K562 (cell line): ENCODE results near the gene DCTN2. TPM values are rescaled to one million over a fixed set of nuclear protein-coding genes. Genes with fewer than 3 reads are reported as not detected.
A peak's percentile ranks its signal among the peaks of the same experiment; 100 is the strongest.

ENCODE experiments used
- CEBPB ChIP-seq: fragments of 450-650 bp; IDR thresholded peaks from 2 replicates; pipeline ENCODE4 v1.6.1; 2016; ENCODE audit warnings: missing genetic modification characterization, missing compliant biosample characterization
- CSDE1 ChIP-seq, 2 experiments: fragments of 450-650 bp; IDR thresholded peaks; 2 replicates each; pipeline ENCODE4 v1.6.1; 2016; ENCODE audit warnings: mild to moderate bottlenecking in 1 of 2
- ETV1 ChIP-seq: fragments of 450-650 bp; conservative IDR thresholded peaks from 2 replicates; pipeline ENCODE4 v1.6.1; 2016; ENCODE audit warnings: missing genetic modification characterization, control low read depth, low read depth, missing compliant biosample characterization
- NFATC3 ChIP-seq: fragments of 450-650 bp; IDR thresholded peaks from 2 replicates; pipeline ENCODE4 v1.6.1; 2017; ENCODE audit warnings: mild to moderate bottlenecking
- PHF20 ChIP-seq: fragments of 450-650 bp; IDR thresholded peaks from 2 replicates; pipeline ENCODE4 v1.6.1; 2018; ENCODE audit not compliant: partially characterized antibody
- PHF21A ChIP-seq: fragments of 450-650 bp; IDR thresholded peaks from 2 replicates; pipeline ENCODE4 v1.6.1; 2017; ENCODE audit warnings: low read depth, borderline replicate concordance
- POLR2A ChIP-seq: fragments of 450-650 bp; conservative IDR thresholded peaks from 2 replicates; pipeline ENCODE4 v1.6.1; 2016
- RBFOX2 ChIP-seq: fragments of 200-400 bp; formaldehyde crosslinking; IDR thresholded peaks from 2 replicates; pipeline ENCODE4 v1.6.1; 2017; ENCODE audit warnings: low read depth, mild to moderate bottlenecking, low read length, moderate library complexity
- SIN3A ChIP-seq, 2 experiments: fragments of 150-350 bp in 1 of 2; IDR thresholded peaks; 2 replicates each; pipeline ENCODE4 v1.6.1; 2011 to 2016; ENCODE audit warnings: borderline replicate concordance in 2 of 2, low read depth in 2 of 2, low read length in 2 of 2, mild to moderate bottlenecking in 2 of 2, moderate library complexity in 2 of 2; ENCODE audit not compliant: control insufficient read depth in 1 of 2
- SMAD4 ChIP-seq: fragments of 250-450 bp; sonication (Bioruptor Pico); conservative IDR thresholded peaks from 2 replicates; pipeline ENCODE4 v1.8.0; 2021; ENCODE audit warnings: inconsistent platforms, mild to moderate bottlenecking, moderate library complexity
- THRAP3 ChIP-seq: fragments of 450-650 bp; IDR thresholded peaks from 2 replicates; pipeline ENCODE4 v1.6.1; 2016; ENCODE audit warnings: mild to moderate bottlenecking, inconsistent platforms, borderline replicate concordance
- ZFPM2 ChIP-seq: fragments of 250-450 bp; sonication (Bioruptor Pico); IDR thresholded peaks from 2 replicates; pipeline ENCODE4 v1.5.1; 2022; ENCODE audit warnings: mild to moderate bottlenecking
- ZNF175 ChIP-seq: fragments of 200-800 bp; sonication (Bioruptor generic); IDR thresholded peaks from 2 replicates; pipeline ENCODE4 v1.6.1; 2016; ENCODE audit warnings: low read depth, mild to moderate bottlenecking, missing genetic modification characterization, missing compliant biosample characterization
- ZNF212 ChIP-seq: fragments of 450-650 bp; formaldehyde crosslinking; IDR thresholded peaks from 2 replicates; pipeline ENCODE4 v1.4.0; 2020; ENCODE audit warnings: mild to moderate bottlenecking
- polyA plus RNA-seq, 8 experiments: library from polyadenylated mRNA; depleted of rRNA in 4 of 8; stranded (reverse) in 5 of 8; unstranded in 3 of 8; fragments of >200 nt; fragmentation: Nextera tagmentation in 2 of 8; fragmentation: Illumina TruSeq in 1 of 8; extraction: Ambion mirVana in 2 of 8; extraction: Trizol in 1 of 8; gene quantifications; 2 replicates each; pipeline versions ENCODE4 v1.2.1 to v1.2.3, GENCODE V29; 2011 to 2014; ENCODE audit warnings: inconsistent platforms in 1 of 8, missing spikeins in 1 of 8
- total RNA-seq, 7 experiments: library from RNA; depleted of rRNA in 6 of 7; stranded (reverse); fragments of >200 nt in 6 of 7; fragmentation: Illumina TruSeq in 2 of 7; extraction: Trizol in 2 of 7; gene quantifications; 2 replicates each; pipeline versions ENCODE4 v1.2.1 to v1.2.3, GENCODE V29; 2011 to 2021; ENCODE audit warnings: low replicate concordance in 1 of 7
- TF ChIP-seq, protein P1 (sequence below): sonication (generic); formaldehyde crosslinking; IDR thresholded peaks from 2 replicates; pipeline ENCODE4 v1.8.1; 2023; ENCODE audit warnings: mild to moderate bottlenecking, missing genetic modification reagents
- TF ChIP-seq, protein P2 (sequence below), 2 experiments: IDR thresholded peaks in 1 of 2; conservative IDR thresholded peaks in 1 of 2; 2 replicates each; pipeline ENCODE4 v1.6.1; 2016; ENCODE audit warnings: low read depth in 2 of 2, mild to moderate bottlenecking in 1 of 2, missing compliant biosample characterization in 1 of 2, missing genetic modification characterization in 1 of 2, moderate library complexity in 1 of 2
- TF ChIP-seq, protein P3 (sequence below), 2 experiments: fragments of 450-650 bp; conservative IDR thresholded peaks; 2 replicates each; pipeline ENCODE4 v1.6.1; 2017; ENCODE audit warnings: mild to moderate bottlenecking in 2 of 2, moderate library complexity in 2 of 2
- TF ChIP-seq, protein P4 (sequence below), 2 experiments: IDR thresholded peaks; 2 replicates each; pipeline ENCODE4 v1.6.1; 2012; ENCODE audit warnings: improper control_type of control experiment in 2 of 2, low read depth in 2 of 2, low read length in 2 of 2, borderline replicate concordance in 1 of 2

The DCTN2 gene
- total and polyA plus RNA-seq, 9 of the 15 experiments (the other 6 are each of a cell fraction or from before 2014, with no cell fraction given): 43.6 to 270 (median 125) TPM

DNA sequence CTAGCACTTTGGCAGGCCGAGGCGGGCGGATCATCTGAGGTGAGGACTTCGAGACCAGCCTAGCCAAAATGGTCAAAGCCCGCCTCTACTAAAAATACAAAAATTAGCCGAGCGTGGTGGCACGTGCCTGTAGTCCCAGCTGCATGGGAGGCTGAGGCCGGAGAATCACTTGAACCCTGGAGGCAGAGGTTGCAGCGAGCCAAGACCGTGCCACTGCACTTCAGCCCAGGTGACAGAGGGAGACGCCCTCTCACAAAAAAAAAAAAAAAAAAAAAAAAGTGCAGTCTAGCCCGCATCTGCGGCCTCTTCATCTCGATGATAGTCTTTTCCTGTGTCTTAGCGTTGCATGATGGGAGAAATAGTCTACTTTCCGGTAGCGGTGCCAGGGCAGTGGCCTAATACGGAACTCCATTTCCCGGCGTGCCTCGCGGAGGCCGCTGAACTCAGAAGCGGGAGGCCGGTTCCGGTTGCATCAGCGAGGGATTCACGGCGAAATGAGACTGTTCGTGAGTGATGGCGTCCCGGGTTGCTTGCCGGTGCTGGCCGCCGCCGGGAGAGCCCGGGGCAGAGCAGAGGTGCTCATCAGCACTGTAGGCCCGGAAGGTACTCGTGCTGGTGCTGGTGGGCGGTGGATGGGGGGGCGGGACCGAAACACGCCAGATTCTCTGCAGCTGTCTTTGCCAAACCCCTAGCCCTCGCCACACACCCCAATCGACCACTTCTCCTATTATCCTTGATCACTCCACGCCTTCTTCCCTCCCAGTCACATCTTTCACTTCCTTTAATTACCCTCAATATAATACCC, 59.2 kb downstream of the DCTN2 start, which contains the start of gene MARS1 (continued):
- TF ChIP-seq, protein P1, sequence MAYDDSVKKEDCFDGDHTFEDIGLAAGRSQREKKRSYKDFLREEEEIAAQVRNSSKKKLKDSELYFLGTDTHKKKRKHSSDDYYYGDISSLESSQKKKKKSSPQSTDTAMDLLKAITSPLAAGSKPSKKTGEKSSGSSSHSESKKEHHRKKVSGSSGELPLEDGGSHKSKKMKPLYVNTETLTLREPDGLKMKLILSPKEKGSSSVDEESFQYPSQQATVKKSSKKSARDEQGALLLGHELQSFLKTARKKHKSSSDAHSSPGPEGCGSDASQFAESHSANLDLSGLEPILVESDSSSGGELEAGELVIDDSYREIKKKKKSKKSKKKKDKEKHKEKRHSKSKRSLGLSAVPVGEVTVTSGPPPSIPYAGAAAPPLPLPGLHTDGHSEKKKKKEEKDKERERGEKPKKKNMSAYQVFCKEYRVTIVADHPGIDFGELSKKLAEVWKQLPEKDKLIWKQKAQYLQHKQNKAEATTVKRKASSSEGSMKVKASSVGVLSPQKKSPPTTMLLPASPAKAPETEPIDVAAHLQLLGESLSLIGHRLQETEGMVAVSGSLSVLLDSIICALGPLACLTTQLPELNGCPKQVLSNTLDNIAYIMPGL (CRISPR knock-in tag): peak; percentile 59; the same call in 1 of the 2 replicates
- TF ChIP-seq, protein P2, sequence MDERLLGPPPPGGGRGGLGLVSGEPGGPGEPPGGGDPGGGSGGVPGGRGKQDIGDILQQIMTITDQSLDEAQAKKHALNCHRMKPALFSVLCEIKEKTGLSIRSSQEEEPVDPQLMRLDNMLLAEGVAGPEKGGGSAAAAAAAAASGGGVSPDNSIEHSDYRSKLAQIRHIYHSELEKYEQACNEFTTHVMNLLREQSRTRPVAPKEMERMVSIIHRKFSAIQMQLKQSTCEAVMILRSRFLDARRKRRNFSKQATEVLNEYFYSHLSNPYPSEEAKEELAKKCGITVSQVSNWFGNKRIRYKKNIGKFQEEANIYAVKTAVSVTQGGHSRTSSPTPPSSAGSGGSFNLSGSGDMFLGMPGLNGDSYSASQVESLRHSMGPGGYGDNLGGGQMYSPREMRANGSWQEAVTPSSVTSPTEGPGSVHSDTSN (CRISPR knock-in tag; IDR thresholded peaks at IDR 0.05; ENCODE audit: low read depth): no peak
- TF ChIP-seq, protein P2 (tag; conservative IDR thresholded peaks at IDR 0.05; ENCODE audit: low read depth): no peak; the same call in 1 of the 2 replicates
- TF ChIP-seq ZNF212 (CRISPR knock-in tag): no peak
- TF ChIP-seq, protein P3, sequence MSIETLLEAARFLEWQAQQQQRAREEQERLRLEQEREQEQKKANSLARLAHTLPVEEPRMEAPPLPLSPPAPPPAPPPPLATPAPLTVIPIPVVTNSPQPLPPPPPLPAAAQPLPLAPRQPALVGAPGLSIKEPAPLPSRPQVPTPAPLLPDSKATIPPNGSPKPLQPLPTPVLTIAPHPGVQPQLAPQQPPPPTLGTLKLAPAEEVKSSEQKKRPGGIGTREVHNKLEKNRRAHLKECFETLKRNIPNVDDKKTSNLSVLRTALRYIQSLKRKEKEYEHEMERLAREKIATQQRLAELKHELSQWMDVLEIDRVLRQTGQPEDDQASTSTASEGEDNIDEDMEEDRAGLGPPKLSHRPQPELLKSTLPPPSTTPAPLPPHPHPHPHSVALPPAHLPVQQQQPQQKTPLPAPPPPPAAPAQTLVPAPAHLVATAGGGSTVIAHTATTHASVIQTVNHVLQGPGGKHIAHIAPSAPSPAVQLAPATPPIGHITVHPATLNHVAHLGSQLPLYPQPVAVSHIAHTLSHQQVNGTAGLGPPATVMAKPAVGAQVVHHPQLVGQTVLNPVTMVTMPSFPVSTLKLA (conservative IDR thresholded peaks at IDR 0.05): peak; percentile 70 to 92
- TF ChIP-seq SIN3A (IDR thresholded peaks at IDR 0.05; ENCODE audit: borderline replicate concordance in 2 of 2, control insufficient read depth in 1 of 2, low read depth in 2 of 2, low read length in 2 of 2): peak in 1 of 2 experiments; percentile 93; a peak in 3 of 4 replicates
- peak; percentile 100 for TF ChIP-seq RBFOX2
- TF ChIP-seq ZFPM2 (CRISPR knock-in tag): no peak
- TF ChIP-seq POLR2A: peak; percentile 90
- no peak for TF ChIP-seq CSDE1 (IDR thresholded peaks at IDR 0.05)
- TF ChIP-seq NFATC3: no peak
- TF ChIP-seq, protein P4, sequence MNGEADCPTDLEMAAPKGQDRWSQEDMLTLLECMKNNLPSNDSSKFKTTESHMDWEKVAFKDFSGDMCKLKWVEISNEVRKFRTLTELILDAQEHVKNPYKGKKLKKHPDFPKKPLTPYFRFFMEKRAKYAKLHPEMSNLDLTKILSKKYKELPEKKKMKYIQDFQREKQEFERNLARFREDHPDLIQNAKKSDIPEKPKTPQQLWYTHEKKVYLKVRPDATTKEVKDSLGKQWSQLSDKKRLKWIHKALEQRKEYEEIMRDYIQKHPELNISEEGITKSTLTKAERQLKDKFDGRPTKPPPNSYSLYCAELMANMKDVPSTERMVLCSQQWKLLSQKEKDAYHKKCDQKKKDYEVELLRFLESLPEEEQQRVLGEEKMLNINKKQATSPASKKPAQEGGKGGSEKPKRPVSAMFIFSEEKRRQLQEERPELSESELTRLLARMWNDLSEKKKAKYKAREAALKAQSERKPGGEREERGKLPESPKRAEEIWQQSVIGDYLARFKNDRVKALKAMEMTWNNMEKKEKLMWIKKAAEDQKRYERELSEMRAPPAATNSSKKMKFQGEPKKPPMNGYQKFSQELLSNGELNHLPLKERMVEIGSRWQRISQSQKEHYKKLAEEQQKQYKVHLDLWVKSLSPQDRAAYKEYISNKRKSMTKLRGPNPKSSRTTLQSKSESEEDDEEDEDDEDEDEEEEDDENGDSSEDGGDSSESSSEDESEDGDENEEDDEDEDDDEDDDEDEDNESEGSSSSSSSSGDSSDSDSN (IDR thresholded peaks at IDR 0.05; ENCODE audit: borderline replicate concordance in 1 of 2, low read depth in 2 of 2, low read length in 2 of 2): no peak
- TF ChIP-seq PHF21A: no peak
- no peak for TF ChIP-seq PHF20
- peak; percentile 92 for TF ChIP-seq CEBPB (tag)
- peak; percentile 77; the same call in 1 of the 2 replicates for TF ChIP-seq ZNF175 (CRISPR knock-in tag)
- TF ChIP-seq SMAD4 (CRISPR knock-in tag): no peak; the same call in 1 of the 2 replicates
- no peak for TF ChIP-seq THRAP3
- TF ChIP-seq ETV1 (tag): peak; percentile 78
